ENCODE measurements around the gene PRICKLE4. TPM values are rescaled to one million over a fixed set of nuclear protein-coding genes. Genes with fewer than 3 reads are reported as not detected.

Gene PRICKLE4
- total and polyA plus RNA-seq, 2 donors (not counting 1 experiment from before 2014, with no cell fraction given), result 0.60 TPM; not detected in 1

GRCh38 chr6:41750374-41750773, 30.2 kb upstream of the PRICKLE4 start:
- H3K9me3 ChIP-seq (ENCODE audit: control extremely low read depth in 1 of 3, control insufficient read depth in 2 of 3, insufficient read depth in 1 of 3, low read length in 2 of 3), result no peaks in the 10 kb centered on the region
- no CpG with 5 or more reads among the region's 3 CpGs for WGBS (ENCODE audit: insufficient coverage)

GRCh38 chr6:41755895-41756294, 24.7 kb upstream of the PRICKLE4 start:
- H3K79me2 ChIP-seq (ENCODE audit: control insufficient read depth, insufficient read depth, low read length), result no peaks in the 10 kb centered on the region
- intact Hi-C loops (cut with micrococcal nuclease), result no loop called here
- no peak overlapping the region for H3K4me3 Mint-ChIP-seq
- no peaks in the 10 kb centered on the region for H3K4me1 ChIP-seq (ENCODE audit: control insufficient read depth in 2 of 2, insufficient read depth in 2 of 2, low read length in 2 of 2)
- no peak for ATAC-seq (ENCODE audit: low read depth)
- no peak overlapping the region for H2AFZ ChIP-seq (ENCODE audit: insufficient read depth, low read depth, low read length, poor library complexity, severe bottlenecking)
- no peaks in the 10 kb centered on the region for H3K27me3 Mint-ChIP-seq
- no peaks in the 10 kb centered on the region for H4K20me1 ChIP-seq (ENCODE audit: control insufficient read depth, insufficient read depth, low read length, poor library complexity, severe bottlenecking)
- POLR2A ChIA-PET, result no interaction called here
- no peak for DNase-seq
- no peaks in the 10 kb centered on the region for H3K9me3 Mint-ChIP-seq (ENCODE audit: insufficient read depth)
- H3K4me1 Mint-ChIP-seq, result no peaks in the 10 kb centered on the region
- no peaks in the 10 kb centered on the region for H3K27me3 ChIP-seq (replicated peaks in 1 of 4; ENCODE audit: control extremely low read depth in 1 of 4, control insufficient read depth in 3 of 4, insufficient read depth in 4 of 4, low read length in 3 of 4)
- 96% methylated on average over 4 of the region's 4 CpGs for WGBS (ENCODE audit: insufficient coverage)
- no peak overlapping the region for H3K27ac Mint-ChIP-seq
- no peak overlapping the region for H3K4me2 ChIP-seq (replicated peaks; ENCODE audit: low read depth, low read length, poor library complexity, severe bottlenecking)
- no peak for TF ChIP-seq EZH2 (IDR thresholded peaks at IDR 0.05; ENCODE audit: borderline replicate concordance, insufficient read depth, low read depth, low read length, poor library complexity, severe bottlenecking)
- TF ChIP-seq, protein P1, sequence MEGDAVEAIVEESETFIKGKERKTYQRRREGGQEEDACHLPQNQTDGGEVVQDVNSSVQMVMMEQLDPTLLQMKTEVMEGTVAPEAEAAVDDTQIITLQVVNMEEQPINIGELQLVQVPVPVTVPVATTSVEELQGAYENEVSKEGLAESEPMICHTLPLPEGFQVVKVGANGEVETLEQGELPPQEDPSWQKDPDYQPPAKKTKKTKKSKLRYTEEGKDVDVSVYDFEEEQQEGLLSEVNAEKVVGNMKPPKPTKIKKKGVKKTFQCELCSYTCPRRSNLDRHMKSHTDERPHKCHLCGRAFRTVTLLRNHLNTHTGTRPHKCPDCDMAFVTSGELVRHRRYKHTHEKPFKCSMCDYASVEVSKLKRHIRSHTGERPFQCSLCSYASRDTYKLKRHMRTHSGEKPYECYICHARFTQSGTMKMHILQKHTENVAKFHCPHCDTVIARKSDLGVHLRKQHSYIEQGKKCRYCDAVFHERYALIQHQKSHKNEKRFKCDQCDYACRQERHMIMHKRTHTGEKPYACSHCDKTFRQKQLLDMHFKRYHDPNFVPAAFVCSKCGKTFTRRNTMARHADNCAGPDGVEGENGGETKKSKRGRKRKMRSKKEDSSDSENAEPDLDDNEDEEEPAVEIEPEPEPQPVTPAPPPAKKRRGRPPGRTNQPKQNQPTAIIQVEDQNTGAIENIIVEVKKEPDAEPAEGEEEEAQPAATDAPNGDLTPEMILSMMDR (IDR thresholded peaks at IDR 0.05), result no peak
- no peak overlapping the region for H3K4me3 ChIP-seq (ENCODE audit: control extremely low read depth in 1 of 5, extremely low read depth in 1 of 5, insufficient read depth in 1 of 5, low read depth in 2 of 5, low read length in 4 of 5)
- H3K36me3 ChIP-seq (replicated peaks in 1 of 2; ENCODE audit: control extremely low read depth in 1 of 2, control insufficient read depth in 1 of 2, extremely low read depth in 1 of 2, insufficient read depth in 2 of 2, low read length in 1 of 2), result no peaks in the 10 kb centered on the region
- no peak overlapping the region for H3K27ac ChIP-seq (ENCODE audit: low read length in 2 of 2)
- H3K9me3 ChIP-seq (ENCODE audit: control extremely low read depth in 1 of 3, control insufficient read depth in 2 of 3, insufficient read depth in 1 of 3, low read length in 2 of 3), result no peaks in the 10 kb centered on the region
- H3K9ac ChIP-seq (ENCODE audit: low read length), result no peak overlapping the region
- CTCF ChIA-PET, result no interaction called here

More at GRCh38 chr6:41750374-41750773, 30.2 kb upstream of the PRICKLE4 start:
- intact Hi-C loops (cut with micrococcal nuclease), result no loop called here
- Mint-ChIP-seq H3K4me1 (no peaks in the 10 kb centered on the region), H3K4me3 (no peak overlapping the region), H3K27ac (no peak overlapping the region), H3K9me3 (ENCODE audit: insufficient read depth) (no peaks in the 10 kb centered on the region), H3K27me3 (no peaks in the 10 kb centered on the region)
- ChIA-PET POLR2A (no interaction called here), CTCF (interaction anchor here (0.8 to 1.4 kb wide), 2 partner anchors 45 to 69 kb away, joined by 3 read pairs; no protein-coding TSS in a partner anchor)
- Histone ChIP-seq H4K20me1 (ENCODE audit: control insufficient read depth, insufficient read depth, low read length, poor library complexity, severe bottlenecking) (no peaks in the 10 kb centered on the region), H2AFZ (ENCODE audit: insufficient read depth, low read depth, low read length, poor library complexity, severe bottlenecking) (no peak overlapping the region), H3K79me2 (ENCODE audit: control insufficient read depth, insufficient read depth, low read length) (no peaks in the 10 kb centered on the region), H3K27ac (ENCODE audit: low read length in 2 of 2) (no peak overlapping the region), H3K4me3 (ENCODE audit: control extremely low read depth in 1 of 5, extremely low read depth in 1 of 5, insufficient read depth in 1 of 5, low read depth in 2 of 5, low read length in 4 of 5) (no peak overlapping the region), H3K9ac (ENCODE audit: low read length) (no peak overlapping the region), H3K4me1 (ENCODE audit: control insufficient read depth in 2 of 2, insufficient read depth in 2 of 2, low read length in 2 of 2) (no peaks in the 10 kb centered on the region), H3K4me2 (replicated peaks; ENCODE audit: low read depth, low read length, poor library complexity, severe bottlenecking) (no peak overlapping the region), H3K36me3 (replicated peaks in 1 of 2; ENCODE audit: control extremely low read depth in 1 of 2, control insufficient read depth in 1 of 2, extremely low read depth in 1 of 2, insufficient read depth in 2 of 2, low read length in 1 of 2) (no peaks in the 10 kb centered on the region), H3K27me3 (replicated peaks in 1 of 4; ENCODE audit: control extremely low read depth in 1 of 4, control insufficient read depth in 3 of 4, insufficient read depth in 4 of 4, low read length in 3 of 4) (no peaks in the 10 kb centered on the region)
- DNase-seq (no peak), ATAC-seq (ENCODE audit: low read depth) (no peak)
- TF ChIP-seq EZH2 (IDR thresholded peaks at IDR 0.05; ENCODE audit: borderline replicate concordance, insufficient read depth, low read depth, low read length, poor library complexity, severe bottlenecking), result no peak
- TF ChIP-seq, protein P1 (IDR thresholded peaks at IDR 0.05), result no peak

Measured in B cell (primary cell).